Activated CD8-positive, alpha-beta memory T cell treated with anti-CD3 and anti-CD28 coated beads, Interleukin-2, amount 50 U/mL, for 1 hour (primary cell): ENCODE results near the gene SLC35F2.
"Not testable (repeated sequence)": the region's sequence is repeated elsewhere in the genome, so short reads cannot be mapped to it uniquely, and the experiment has no call there.

Experiments used
- DNase-seq: peaks from one replicate; pipeline ENCODE4 v3.0.0-alpha.2; 2020; ENCODE audit errors: extremely low read depth

Gene SLC35F2

DNA sequence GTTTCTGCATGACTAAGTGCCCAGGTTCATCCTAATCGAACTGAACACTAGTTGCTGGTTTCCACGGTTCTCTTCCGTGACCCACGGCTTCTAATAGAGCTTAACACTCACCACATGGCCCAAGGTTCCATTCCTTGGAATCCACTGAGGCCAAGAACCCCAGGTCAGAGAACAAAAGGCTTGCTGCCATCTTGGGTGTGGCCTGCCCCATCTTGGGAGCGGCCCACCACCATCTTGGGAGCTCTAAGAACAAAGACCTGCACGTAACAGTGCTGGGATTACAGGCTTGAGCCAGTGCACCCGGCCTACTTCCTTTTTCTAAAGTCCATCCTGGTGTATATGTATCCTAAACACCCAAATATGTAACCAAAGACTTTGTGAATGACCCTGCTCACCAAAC is 68.8 kb downstream of the SLC35F2 start:
- DNase-seq = no peak

DNA sequence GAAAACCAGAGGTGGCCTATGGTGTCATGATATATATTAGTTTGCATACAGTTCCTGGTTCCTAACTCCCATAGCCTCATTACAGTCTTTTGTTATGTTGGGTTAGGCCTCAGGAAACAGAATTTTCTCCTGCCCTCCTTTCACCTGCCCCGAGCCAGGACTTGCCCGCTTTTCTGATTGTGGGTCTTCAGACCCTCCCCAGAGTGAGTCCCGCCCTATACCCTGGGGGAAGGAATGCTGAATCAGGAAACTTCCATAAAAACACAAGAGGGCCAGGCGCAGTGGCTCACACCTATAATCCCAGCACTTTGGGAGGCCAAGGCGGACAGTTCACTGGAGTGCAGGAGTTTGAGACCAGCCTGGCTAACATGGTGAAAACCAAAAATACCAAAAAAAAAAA is 70.9 kb downstream of the SLC35F2 start:
- DNase-seq = no peak

DNA sequence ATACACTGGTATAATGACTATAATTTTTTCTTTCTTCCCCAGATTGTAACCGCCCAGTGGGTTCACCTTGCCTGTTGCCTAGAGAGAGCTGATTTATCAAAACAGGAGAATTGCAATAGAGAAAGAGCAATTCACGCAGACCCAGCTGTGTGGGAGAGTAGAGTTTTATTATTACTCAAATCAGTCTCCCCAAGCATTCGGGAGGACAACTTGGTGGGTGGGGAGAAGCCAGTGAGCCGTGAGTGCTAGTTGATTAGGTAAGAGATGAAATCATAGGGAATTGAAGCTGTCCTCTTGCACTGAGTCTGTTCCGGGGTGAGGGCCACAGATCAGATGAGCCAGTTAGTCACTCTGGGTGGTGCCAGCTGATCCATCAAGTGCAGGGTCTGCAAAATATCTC is 73.2 kb downstream of the SLC35F2 start:
- no peak for DNase-seq

DNA sequence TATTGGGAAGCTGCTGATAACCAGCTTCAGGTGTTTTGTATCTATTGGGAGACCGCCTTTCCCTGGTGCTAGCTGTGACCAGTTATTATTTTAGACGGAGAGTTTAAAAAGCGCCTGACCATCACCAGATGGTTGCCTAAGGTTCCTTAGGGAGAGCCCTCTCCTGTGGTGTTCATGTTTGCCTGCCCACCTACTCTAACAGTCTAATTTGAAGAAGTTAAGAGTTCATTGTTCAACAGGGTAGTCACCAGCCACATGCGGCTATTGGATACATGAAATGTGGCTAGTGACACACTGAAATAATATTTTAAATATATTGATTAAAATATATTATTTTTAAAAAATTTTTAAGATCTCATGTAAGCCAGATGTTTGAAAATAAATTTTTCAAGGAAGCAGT is 75.5 kb downstream of the SLC35F2 start:
- no peak for DNase-seq

DNA sequence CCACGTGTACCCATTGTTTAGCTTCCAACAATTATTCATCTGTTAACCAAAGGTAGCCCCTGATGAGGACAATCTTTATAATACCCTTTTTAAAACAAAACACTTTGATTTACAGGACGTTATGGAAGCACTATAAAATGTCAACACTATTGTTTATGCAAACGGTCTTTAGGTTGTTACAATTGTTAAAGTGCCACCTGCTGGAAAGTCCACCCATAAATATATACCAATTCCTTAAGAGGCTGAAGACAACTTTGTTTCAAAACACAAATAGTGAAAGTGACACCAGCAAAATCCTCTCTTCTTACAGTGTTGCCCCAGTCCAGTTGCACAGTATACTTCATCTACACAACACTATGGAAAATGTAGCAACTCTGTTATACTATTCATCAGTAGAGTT is 77.8 kb downstream of the SLC35F2 start:
- DNase-seq = no peak

DNA sequence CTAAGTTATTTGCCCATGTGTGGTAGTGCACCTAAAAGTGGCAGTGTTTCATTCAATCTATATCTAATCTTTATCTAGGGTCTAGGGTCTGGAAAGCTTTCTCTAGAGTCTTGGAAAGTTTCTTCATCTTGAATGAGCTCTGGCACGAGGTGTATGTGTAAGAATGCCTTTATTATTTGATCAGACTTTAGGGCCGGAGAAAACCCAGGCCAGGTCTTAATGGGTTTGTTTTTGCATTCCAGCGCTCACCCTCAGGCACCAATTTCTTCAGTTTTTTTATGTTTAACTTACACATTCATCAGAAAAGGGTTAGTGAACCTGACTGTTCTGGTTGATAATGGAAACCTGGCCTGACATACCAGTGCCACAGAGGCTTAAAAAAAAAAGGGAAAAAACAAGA is 78.5 kb downstream of the SLC35F2 start:
- DNase-seq = no peak

DNA sequence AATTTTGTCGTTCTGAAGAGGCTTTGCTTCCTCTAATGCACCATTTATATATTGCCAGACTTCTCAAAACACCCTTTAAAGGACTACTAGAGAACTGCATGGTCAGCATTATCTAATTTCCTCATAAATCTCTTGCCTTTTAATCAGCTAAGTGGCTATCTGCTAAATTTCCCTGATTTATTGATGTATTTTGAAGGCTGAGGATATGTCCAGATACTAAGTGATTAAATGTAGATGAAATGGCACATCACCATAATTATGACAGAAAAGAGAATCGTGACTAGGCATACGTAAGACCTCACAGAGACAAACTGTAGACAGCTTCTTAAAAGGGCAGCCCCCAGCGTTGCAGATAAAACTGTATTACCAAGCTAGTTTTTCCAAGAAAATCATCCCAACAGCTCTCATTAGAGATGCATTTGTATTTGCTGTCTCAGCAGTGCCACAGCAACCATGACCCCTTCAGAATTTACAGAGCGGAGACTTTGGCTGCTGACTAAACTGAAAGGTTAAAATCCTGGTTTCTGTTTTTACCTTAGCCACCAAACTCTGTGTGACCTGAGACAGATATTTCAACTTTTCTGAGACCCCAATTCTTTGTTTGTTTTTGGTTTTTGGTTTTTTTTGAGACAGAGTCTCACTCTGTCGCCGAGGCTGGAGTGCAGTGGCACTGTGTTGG is 79.6 kb downstream of the SLC35F2 start:
- DNase-seq = no peak

DNA sequence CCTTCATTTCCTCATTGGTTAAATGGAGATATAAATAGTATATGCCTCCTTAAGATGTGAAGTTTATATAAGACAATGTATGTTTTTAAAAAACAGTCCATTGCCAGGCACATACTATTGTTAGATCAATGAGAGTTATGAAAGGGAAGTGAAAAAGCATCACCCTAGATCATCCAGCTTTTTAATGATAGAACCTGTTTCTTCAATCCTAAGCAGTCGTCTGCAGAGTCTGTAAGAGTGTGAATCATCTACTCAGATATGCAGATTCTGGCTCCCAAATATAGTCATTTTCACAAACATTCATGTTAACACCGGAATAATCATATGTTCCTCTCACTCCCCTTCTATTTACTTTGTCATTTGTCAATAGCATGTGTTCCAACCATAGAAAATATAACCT is 81.5 kb downstream of the SLC35F2 start:
- DNase-seq = no peak

DNA sequence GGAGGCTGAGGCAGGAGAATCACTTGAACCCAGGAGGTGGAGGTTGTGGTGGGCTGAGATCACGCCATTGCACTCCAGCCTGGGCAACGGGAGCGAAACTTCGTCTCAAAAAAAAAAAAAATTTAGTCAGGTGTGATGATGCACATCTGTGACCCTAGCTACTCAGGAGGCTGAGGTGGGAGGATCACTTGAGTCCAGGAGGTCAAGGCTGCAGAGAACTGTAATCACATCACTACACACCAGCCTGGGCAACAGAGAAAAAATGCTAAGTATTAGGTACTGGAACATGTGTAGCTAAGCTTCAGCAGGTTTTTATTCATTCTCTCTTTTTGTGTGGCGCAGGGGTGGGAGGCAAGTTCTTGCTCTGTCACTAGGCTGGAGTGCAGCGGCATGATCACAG is 82.5 kb downstream of the SLC35F2 start:
- DNase-seq = no peak

DNA sequence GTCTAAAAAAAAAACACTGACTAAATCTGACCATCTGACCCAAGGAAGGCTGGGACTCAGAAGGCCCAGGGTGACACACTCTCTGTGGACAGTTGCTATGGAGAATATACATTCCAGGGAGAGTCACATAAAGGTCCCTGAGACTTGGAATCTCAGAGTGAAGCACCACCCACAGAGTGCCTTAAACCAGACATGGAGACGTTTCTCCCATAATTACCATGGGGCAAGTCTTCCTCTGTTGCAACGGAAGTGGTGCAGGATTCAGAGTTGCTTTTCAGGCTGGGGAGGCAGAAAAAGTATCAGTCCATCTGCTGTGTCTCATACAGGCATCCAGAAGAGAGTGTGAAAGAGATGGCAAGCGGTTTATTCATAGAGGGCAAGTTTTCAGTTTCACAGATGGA is 88.0 kb downstream of the SLC35F2 start:
- DNase-seq = no peak

DNA sequence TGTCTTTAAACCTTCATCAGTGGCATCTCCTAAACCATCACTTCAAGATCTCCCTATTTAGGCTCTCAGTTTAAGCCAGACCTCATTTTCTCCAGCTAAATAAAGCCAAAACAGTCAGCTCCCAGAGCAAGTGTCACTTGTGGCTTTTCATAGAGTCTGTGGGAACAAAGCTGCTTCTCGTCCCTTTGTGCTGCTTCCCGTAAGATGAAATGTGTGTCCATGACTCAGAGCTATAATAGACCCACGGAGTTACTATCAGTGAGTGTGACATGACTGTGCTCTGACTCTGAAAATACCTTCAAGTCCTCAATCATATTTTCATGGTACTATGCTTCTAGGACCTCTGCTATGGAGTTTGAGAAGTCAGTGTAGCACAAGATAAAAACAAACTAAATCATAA is 89.4 kb downstream of the SLC35F2 start:
- no peak for DNase-seq

DNA sequence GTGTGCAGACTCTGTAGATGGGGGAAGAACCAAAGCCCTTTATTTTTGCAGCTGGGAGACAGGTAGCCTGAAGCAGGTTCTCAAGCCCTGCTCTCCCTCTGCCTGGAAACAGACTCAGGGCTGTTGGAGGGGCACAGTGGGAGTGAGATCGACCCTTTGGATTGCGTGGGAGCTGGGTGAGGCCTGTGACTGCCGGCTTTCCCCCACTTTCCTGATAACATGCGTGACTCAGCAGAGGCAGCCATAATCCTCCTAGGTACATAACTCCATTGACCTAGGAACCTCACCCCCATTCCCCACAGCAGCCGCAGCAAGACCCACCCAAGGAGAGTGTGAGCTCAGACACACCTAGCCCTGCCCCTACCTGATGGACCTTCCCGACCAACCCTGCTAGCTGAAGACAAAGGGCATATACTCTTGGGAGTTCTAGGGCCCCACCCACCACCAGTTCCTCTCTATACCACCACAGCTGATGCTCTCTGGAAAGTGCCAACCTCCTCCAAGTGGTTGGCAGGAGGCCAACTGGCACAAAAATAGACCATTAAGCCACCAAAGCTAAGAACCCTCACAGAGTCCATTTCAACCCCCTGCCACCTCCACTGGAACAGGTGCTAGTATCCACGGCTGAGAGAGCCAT is 99.8 kb downstream of the SLC35F2 start:
- not testable (repeated sequence) for DNase-seq

DNA sequence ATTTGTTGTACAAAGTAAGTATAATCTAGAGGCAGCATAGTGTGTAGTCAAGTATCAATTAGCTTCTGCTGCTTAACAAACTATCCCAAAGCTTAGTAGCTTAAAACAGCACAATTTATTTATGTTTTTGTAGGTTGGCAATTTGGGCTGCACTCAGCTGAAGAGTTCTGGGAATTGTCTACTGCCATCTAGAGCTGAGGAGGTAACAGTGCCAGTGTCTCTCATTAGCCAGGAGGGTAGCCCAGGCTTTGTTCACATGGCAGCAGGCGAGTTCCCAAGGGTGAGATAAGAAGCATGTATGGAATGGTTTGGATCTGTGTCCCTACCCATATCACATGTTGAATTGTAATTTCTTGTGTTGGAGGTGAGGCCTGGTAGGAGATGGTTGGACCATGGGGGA is 100.9 kb downstream of the SLC35F2 start:
- no peak for DNase-seq

DNA sequence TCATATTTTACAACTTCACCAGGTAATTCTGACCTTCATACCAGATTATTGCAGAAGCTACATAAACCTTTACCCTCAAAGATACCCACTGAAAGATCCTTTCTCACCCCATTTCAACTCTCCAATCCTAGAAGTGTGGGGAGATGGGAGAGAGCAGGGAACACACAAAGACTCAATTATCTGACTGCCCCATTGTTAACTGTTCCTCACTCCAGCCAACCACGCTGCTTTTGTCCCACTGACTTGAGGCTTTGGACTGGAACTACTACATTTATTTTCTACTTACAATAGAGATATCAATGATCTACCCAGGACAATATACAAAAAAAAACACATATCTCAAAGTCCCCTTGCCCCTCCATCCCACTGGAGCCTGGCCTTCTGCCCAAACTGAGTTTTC is 102.0 kb downstream of the SLC35F2 start:
- DNase-seq = no peak

DNA sequence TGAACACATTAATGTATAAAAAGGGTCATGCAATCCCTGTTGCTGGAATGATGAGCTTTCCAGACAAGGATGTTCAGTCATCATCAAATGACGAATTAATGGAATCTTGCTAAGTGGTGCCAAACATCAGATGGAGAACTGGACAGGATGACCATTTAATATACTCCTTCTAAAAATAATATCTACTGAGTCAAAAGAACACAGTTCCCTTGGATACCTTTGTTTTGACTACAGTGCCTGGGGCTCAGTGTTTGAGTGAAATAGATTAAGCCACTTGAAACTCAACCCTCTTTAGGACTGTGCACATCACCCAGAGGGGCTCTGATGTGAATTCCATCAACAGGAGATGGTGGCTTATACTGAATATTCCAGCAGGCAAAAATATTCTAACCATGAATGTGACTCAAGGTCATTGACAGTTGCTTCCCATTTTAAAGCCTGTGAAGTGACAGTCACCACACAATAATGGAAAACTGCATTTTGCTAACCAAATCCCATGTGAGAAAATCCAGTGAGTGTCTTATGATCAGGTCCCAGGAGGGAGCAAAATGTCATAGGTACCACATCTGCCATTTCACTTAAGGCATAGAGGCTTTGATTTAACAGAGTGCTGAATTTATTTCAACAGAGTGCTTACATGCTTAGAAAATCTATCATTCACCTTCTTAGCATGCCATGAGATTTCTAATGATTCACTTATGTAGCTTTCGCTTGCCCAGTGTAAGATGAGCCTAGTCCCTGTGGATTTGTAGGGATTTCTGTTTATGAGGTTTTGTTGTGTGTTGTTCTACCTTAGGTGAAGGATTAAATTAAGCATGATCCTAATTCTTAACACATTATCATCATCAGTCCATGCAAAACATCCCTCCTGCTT is 105.4 kb downstream of the SLC35F2 start:
- DNase-seq = no peak

DNA sequence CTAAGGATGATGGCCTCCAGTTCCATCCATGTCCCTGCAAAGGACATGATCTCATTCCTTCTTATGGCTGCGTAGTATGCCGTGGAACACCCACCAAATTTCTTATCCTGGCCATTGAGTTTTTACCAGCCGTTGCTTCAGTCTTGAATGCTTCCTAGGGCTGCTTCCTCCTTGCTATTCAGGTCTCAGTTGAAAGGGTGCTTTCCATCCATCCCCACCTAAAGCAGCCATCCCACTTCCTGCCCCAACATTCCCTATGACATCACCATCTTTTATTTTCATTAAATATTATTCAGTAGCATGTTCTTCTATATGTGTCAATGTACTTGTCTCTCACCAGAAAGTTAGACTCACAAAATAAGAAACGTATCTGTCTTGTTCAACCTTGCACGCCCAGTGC is 106.1 kb downstream of the SLC35F2 start:
- DNase-seq = no peak

DNA sequence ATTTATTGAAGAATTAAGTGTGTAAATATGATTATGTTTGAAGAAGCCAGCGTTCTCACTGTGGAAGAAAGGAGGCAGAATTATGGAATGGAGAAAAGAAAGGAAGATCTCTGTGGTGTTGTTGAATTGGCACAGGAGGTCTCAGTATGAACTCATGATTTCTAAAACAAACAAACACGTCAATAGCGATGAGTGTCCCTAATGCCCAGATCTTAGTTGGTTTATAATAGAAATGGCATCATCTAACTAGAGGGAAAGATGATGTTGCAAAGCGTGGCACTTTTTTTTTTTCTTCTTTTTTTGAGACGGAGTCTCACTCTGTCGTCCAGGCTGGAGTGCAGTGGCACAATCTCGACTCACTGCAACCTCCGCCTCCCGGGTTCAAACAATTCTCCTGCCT is 107.5 kb downstream of the SLC35F2 start:
- no peak for DNase-seq

DNA sequence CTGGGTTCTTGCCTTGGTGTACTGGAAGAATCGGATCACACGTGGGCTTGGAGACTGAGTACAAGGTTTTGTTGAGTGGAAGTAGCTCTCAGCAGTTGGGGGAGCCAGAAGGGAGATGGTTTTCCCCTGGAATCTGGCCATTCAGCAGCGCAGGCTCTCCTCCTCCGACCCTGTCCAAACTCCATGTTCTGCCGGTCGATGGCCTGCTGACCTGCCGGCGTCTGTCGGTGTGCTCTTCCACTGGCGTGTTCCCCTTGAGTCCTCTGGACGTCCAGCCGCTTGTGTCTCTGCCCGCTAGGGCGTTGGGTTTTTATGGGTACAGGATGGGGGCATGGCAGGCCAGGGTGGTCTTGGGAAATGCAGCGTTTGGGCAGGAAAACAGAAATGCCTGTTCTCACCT is 108.3 kb downstream of the SLC35F2 start:
- no peak for DNase-seq

DNA sequence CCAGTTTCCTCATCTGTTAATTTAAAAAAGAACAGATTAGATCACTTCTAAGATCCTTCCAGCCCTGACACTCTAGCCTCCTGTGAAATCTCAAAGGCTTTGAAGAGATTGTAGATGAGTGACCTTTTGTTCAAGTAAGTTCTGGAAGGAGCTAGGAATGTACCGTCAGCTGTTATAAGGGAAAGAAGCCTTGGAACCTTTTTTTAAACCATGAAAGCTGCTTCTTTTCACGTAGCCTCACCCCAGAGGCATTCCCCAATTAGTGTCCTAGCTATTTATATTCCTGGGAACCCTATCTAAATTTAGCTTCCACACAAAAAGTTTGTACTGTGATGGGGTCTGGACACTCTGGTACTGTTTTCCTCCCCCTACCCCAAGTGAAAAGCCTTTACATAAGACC is 111.0 kb downstream of the SLC35F2 start:
- no peak for DNase-seq

DNA sequence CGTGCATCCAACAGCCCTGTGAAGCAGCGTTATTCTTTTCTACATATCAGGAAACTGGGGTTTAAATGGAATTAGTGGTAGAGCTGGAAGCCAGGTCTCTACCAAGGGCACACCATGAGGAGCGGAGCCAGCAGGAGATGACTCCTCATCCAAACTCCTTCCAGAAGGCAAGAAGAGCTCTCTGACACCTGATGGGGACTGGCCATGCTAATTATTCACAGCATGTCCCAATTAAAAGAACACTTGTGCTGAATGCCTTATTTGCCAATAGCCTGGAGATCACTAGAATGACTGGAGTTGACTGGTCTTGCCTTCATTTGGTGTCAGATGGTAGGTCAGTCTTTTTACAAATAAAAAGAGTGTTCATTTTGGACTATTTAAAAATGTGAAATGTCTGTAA is 113.9 kb downstream of the SLC35F2 start:
- no peak for DNase-seq

DNA sequence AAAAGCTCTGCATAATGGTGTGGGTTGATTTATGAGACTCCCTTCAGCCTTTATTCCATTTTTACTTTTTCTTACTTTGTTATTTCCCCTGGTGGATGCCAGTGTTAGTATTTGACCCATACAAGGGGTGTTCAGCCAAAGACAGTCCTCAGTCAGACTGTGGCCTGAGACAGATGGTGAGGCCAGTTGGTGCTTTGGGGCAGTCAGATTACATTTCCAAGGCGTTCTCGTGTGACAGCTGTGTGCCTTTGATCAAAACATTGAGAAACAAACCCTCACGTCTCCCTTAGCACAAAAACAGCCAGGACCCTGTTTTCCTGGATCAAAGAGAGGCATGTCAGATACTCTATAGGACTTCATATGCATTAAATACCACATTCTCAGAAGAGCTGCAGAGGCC is 115.4 kb downstream of the SLC35F2 start:
- no peak for DNase-seq

DNA sequence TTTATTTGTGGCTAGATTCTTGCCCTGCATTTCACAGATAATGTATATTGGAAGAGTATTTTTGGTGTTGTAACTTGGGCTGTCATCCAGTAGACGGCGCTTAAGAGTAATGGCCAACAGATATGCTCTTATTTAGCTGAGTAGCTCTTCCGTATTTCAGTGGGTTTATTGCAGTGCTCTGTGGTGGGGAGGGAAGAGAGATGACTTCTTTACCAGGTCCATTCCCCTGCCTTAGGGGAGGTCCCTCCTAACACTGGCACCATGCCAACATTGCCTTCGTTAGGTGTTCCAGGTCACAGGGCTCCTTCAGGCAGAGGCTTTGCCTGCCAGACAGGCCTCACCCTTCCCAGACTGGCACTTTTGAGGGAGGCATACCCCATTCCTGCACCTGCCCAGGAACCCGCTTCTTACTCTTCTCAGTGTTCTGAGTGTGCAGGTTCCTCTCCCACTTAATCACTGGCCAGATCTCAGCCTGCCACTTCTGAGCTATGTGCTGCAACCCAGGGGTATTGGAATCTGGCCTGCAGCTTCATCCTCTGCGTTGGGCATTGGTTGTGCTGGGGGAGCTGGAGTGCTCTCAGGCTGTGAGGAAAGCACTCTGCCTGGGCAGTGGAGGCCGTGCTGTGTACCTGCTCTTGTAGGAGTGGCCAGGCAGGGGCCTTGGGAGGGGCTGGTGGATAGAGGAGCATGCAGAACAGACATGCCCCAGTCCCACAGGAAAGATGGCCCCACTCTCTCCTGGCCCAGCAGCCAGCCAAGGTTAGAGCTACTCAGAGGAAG is 117.4 kb downstream of the SLC35F2 start:
- no peak for DNase-seq
